Prostate gland (tissue), 2 donors: ENCODE results near the gene DTNB.

Experiments used
- CTCF ChIP-seq, 4 experiments: fragments of 200-600 bp in 2 of 4; fragments of 450-650 bp in 2 of 4; sonication (generic) in 2 of 4; IDR thresholded peaks; 1 replicate in 3 of 4; 2 replicates in 1 of 4; pipeline ENCODE4 v1.5.1; 2016 to 2019; ENCODE audit warnings: antibody characterized with exemption in 4 of 4, mild to moderate bottlenecking in 2 of 4, moderate library complexity in 2 of 4
- POLR2A ChIP-seq: fragments of 450-650 bp; IDR thresholded peaks from one replicate; pipeline ENCODE4 v1.6.1; 2016; ENCODE audit warnings: antibody characterized with exemption, mild to moderate bottlenecking
- POLR2AphosphoS5 ChIP-seq: sonication (generic); formaldehyde crosslinking; IDR thresholded peaks from one replicate; pipeline ENCODE4 v1.6.1; 2017; ENCODE audit warnings: antibody characterized with exemption

GRCh38 chr2:25417715-25418369 is 255.5 kb downstream of the DTNB start:
- no peak for TF ChIP-seq CTCF (IDR thresholded peaks at IDR 0.05)
- no peak for TF ChIP-seq POLR2A
- no peak for TF ChIP-seq POLR2AphosphoS5
